KMS-11 (cell line): Measurements from ENCODE around the gene FIBIN.

Source experiments
- H2AFZ ChIP-seq: fragments of 200-600 bp; sonication (generic); 2 replicates; pipeline ENCODE4 v1.6.1; 2016; ENCODE audit warnings: antibody characterized with exemption, mixed run types, low read depth
- H3K27ac ChIP-seq: fragments of 200-600 bp; sonication (generic); 2 replicates; pipeline ENCODE4 v1.6.1; 2016; ENCODE audit warnings: mild to moderate bottlenecking, mixed run types
- H3K27me3 ChIP-seq: fragments of 200-600 bp; sonication (generic); 2 replicates; pipeline ENCODE4 v1.6.1; 2017; ENCODE audit warnings: mild to moderate bottlenecking, low read depth, mixed run types, moderate library complexity; ENCODE audit not compliant: insufficient read depth
- H3K36me3 ChIP-seq: fragments of 200-600 bp; sonication (generic); 2 replicates; pipeline ENCODE4 v1.6.1; 2017; ENCODE audit warnings: mild to moderate bottlenecking, mixed run types; ENCODE audit not compliant: insufficient read depth
- H3K4me1 ChIP-seq: fragments of 200-600 bp; sonication (generic); 2 replicates; pipeline ENCODE4 v1.6.1; 2016; ENCODE audit warnings: mild to moderate bottlenecking, low read depth, mixed run types; ENCODE audit not compliant: poor library complexity, severe bottlenecking
- H3K4me2 ChIP-seq: fragments of 200-600 bp; sonication (generic); 2 replicates; pipeline ENCODE4 v1.7.0; 2016; ENCODE audit warnings: mild to moderate bottlenecking, mixed run types
- H3K4me3 ChIP-seq: fragments of 200-600 bp; sonication (generic); IDR thresholded peaks from 2 replicates; pipeline ENCODE4 v1.6.1; 2017; ENCODE audit warnings: low read depth, low read length, mixed read lengths; ENCODE audit not compliant: insufficient read depth
- H3K79me2 ChIP-seq: fragments of 200-600 bp; sonication (generic); 2 replicates; pipeline ENCODE4 v1.6.1; 2016; ENCODE audit warnings: low read depth, mixed run types; ENCODE audit not compliant: insufficient read depth
- H3K9ac ChIP-seq: fragments of 200-600 bp; sonication (generic); 2 replicates; pipeline ENCODE4 v1.6.1; 2016; ENCODE audit warnings: mild to moderate bottlenecking, mixed run types
- H4K20me1 ChIP-seq: fragments of 200-600 bp; sonication (generic); 2 replicates; pipeline ENCODE4 v1.6.1; 2016; ENCODE audit warnings: mild to moderate bottlenecking, mixed run types; ENCODE audit not compliant: insufficient read depth
- TF ChIP-seq, protein P1 (sequence below): fragments of 200-600 bp; sonication (generic); conservative IDR thresholded peaks from 2 replicates; pipeline ENCODE4 v1.6.1; 2017; ENCODE audit warnings: low read depth, mild to moderate bottlenecking, antibody characterized with exemption, low read length, moderate library complexity, mixed read lengths

FIBIN gene

DNA sequence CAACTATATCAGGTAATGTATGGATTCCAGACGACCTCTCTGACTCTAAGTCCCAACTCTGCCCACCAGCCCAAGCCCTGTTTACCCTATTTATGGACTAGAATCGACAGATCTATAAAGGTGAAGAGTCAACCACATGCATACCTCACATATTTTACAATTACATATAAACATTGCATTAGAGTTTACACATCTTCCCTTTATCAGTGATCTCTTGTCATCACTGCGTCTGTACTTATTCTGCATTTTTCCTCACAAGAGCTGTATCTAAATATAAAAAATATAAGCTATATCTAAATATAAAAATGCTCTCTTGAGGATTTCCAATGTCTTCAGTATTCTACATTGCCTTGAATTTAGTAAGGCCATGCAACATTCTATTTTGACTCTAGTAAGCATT is 8.5 kb downstream of the FIBIN start:
- Histone ChIP-seq H3K79me2 (no peaks in the 10 kb centered on the region), H3K4me3 (no peak overlapping the region), H3K9ac (no peak overlapping the region), H3K36me3 (no peaks in the 10 kb centered on the region), H2AFZ (no peak overlapping the region), H3K4me2 (no peak overlapping the region), H3K4me1 (no peaks in the 10 kb centered on the region), H3K27me3 (no peaks in the 10 kb centered on the region), H3K27ac (no peak overlapping the region), H4K20me1 (no peaks in the 10 kb centered on the region)
- TF ChIP-seq, protein P1, sequence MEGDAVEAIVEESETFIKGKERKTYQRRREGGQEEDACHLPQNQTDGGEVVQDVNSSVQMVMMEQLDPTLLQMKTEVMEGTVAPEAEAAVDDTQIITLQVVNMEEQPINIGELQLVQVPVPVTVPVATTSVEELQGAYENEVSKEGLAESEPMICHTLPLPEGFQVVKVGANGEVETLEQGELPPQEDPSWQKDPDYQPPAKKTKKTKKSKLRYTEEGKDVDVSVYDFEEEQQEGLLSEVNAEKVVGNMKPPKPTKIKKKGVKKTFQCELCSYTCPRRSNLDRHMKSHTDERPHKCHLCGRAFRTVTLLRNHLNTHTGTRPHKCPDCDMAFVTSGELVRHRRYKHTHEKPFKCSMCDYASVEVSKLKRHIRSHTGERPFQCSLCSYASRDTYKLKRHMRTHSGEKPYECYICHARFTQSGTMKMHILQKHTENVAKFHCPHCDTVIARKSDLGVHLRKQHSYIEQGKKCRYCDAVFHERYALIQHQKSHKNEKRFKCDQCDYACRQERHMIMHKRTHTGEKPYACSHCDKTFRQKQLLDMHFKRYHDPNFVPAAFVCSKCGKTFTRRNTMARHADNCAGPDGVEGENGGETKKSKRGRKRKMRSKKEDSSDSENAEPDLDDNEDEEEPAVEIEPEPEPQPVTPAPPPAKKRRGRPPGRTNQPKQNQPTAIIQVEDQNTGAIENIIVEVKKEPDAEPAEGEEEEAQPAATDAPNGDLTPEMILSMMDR: no peak

DNA sequence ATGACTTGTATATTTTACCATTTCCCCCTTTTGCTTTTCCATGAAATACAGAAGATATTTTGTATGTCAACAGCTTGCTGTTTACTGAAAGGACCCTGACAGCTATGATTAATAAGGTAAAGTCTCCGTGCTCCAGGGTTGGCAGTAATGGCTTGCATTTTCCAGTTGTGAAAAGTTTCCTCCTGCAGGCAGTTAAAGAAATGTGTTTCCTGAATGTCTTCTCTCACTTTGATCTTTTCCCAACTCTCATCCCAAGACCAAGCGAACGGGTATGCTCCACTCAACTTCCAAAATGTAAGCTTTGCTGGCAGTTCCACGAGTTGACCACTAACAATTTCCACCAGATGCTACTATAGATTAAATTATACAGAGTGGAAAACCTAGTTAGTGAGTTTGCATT is 8.9 kb downstream of the FIBIN start:
- no peak overlapping the region for H3K4me3 ChIP-seq
- TF ChIP-seq, protein P1: no peak

DNA sequence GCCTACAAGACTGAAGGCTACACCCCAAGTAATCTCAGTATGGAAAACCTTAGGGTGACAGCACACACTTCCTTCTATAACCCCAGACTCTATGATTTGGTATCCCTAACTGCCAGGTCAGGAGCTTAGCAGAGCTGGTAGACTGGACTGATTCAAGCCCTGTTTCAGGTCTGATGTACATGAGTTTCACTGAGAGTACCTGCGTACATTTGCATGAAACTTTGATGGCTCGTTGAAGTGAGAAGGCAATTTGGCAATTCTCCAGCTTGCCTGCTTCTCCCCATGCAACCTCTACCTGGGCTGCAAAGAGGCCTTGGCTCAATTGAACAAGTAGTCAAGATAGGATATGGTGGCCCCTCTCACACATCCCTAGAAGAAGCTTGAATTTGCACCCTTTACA is 10.2 kb downstream of the FIBIN start:
- Histone ChIP-seq H2AFZ (no peak overlapping the region), H3K79me2 (no peaks in the 10 kb centered on the region), H3K4me1 (peaks cover 3% of the 10 kb centered on the region), H3K27ac (no peak overlapping the region), H3K27me3 (no peaks in the 10 kb centered on the region), H4K20me1 (no peaks in the 10 kb centered on the region), H3K4me3 (no peak overlapping the region), H3K36me3 (no peaks in the 10 kb centered on the region), H3K9ac (no peak overlapping the region), H3K4me2 (no peak overlapping the region)
- TF ChIP-seq, protein P1: no peak

More for the DNA sequence above, 8.9 kb downstream of the FIBIN start:
- no peak overlapping the region for H3K9ac ChIP-seq
- H3K79me2 ChIP-seq: no peaks in the 10 kb centered on the region
- H3K4me1 ChIP-seq: no peaks in the 10 kb centered on the region
- H2AFZ ChIP-seq: no peak overlapping the region
- no peak overlapping the region for H3K27ac ChIP-seq
- no peak overlapping the region for H3K4me2 ChIP-seq
- no peaks in the 10 kb centered on the region for H3K36me3 ChIP-seq
- no peaks in the 10 kb centered on the region for H3K27me3 ChIP-seq
- no peaks in the 10 kb centered on the region for H4K20me1 ChIP-seq

DNA sequence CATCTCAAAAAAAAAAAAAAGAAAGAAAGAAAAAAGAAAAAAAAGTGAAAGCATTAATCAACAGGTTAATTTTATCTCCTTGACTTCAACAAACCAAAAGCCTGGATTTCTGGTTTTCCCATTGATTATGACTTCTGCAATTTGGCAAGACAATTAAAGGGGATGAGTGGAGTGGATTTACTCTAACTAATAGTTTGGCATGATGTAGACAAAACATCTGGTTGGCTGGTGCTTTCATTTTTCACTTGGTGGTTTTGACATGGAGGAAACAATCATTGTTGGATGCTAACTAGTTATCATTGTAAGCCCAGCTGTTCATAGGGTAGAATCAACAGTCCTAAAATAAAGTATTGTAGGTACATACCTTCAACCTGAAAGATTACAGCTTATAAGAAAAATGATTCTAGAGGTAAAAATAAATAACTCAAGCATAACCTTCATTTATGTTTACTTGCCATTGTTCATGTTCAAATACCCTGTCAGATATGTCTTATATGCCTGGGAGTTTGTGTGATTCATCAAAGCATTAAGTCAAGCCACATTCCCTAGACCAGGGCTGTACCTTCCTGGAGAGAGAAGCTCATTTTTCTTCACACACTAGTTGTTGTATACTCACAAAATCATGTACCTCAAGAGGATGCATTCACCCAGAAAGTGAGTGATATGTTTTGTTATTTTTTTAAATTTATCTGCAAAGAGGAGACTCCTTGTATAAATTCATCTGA is 15.1 kb downstream of the FIBIN start:
- H2AFZ ChIP-seq: no peak overlapping the region

More for the DNA sequence above, 15.1 kb downstream of the FIBIN start:
- Histone ChIP-seq H3K4me2 (no peak overlapping the region), H3K9ac (no peak overlapping the region), H3K27ac (no peak overlapping the region), H3K4me3 (no peak overlapping the region), H3K4me1 (peaks cover 3% of the 10 kb centered on the region), H3K36me3 (no peaks in the 10 kb centered on the region), H4K20me1 (no peaks in the 10 kb centered on the region), H3K79me2 (no peaks in the 10 kb centered on the region), H3K27me3 (no peaks in the 10 kb centered on the region)
- TF ChIP-seq, protein P1: no peak
